Measurements from ENCODE around the gene FCAR. TPM values are rescaled to one million over a fixed set of nuclear protein-coding genes. Genes with fewer than 3 reads are reported as not detected.

FCAR gene
- polyA plus RNA-seq, 1 of the 3 experiments (the other 2 are of a cell fraction) = not detected

DNA sequence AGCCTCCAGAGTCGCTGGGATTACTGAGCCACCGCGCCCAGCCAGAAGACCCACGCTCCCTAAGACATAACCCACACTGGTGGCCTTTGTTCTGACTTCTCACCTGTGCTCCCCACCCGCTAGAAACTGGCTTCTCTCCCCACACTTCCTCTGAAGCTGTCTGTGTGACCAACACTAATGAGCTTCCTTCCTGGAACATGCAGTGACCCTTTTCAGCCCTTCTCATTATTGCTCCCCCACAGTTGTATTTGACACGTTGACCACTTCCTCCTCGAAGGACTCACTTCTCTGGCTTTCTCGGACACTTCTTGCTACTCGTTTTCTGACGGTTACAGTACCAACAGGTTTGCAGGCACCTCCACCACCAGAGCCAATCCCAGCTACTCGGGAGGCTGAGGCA is 42.8 kb downstream of the FCAR start:
- Histone ChIP-seq H4K20me1 (ENCODE audit: insufficient read depth) (no peaks in the 10 kb centered on the region), H3K9ac (no peak overlapping the region), H3K4me3 (ENCODE audit: low read depth in 2 of 2, low read length in 1 of 2) (no peak overlapping the region), H3K9me3 (no peaks in the 10 kb centered on the region), H3K36me3 (replicated peaks in 1 of 2; ENCODE audit: control insufficient read depth in 1 of 2, insufficient read depth in 2 of 2, low read length in 1 of 2) (no peaks in the 10 kb centered on the region), H3F3A (replicated peaks; ENCODE audit: insufficient read depth) (no peaks in the 10 kb centered on the region), H2AFZ (ENCODE audit: low read depth) (no peak overlapping the region), H3K27ac (ENCODE audit: low read depth in 2 of 2, low read length in 1 of 2) (no peak overlapping the region), H3K27me3 (ENCODE audit: insufficient read depth) (peaks cover 77% of the 10 kb centered on the region), H3K9me2 (no peaks in the 10 kb centered on the region), H3K4me2 (no peak overlapping the region), H3K79me2 (ENCODE audit: insufficient read depth) (no peaks in the 10 kb centered on the region), H3K4me1 (ENCODE audit: control insufficient read depth in 1 of 2, insufficient read depth in 2 of 2, low read depth in 1 of 2, low read length in 1 of 2) (no peaks in the 10 kb centered on the region)
- WGBS (ENCODE audit: low lambda C conversion rate) = 7% methylated on average over 11 of the region's 11 CpGs
- TF ChIP-seq USF2 (IDR thresholded peaks at IDR 0.05; ENCODE audit: borderline replicate concordance, low read depth, low read length) = no peak
- TF ChIP-seq FOXM1 (IDR thresholded peaks at IDR 0.05; ENCODE audit: low read depth) = no peak
- TF ChIP-seq, protein P1, sequence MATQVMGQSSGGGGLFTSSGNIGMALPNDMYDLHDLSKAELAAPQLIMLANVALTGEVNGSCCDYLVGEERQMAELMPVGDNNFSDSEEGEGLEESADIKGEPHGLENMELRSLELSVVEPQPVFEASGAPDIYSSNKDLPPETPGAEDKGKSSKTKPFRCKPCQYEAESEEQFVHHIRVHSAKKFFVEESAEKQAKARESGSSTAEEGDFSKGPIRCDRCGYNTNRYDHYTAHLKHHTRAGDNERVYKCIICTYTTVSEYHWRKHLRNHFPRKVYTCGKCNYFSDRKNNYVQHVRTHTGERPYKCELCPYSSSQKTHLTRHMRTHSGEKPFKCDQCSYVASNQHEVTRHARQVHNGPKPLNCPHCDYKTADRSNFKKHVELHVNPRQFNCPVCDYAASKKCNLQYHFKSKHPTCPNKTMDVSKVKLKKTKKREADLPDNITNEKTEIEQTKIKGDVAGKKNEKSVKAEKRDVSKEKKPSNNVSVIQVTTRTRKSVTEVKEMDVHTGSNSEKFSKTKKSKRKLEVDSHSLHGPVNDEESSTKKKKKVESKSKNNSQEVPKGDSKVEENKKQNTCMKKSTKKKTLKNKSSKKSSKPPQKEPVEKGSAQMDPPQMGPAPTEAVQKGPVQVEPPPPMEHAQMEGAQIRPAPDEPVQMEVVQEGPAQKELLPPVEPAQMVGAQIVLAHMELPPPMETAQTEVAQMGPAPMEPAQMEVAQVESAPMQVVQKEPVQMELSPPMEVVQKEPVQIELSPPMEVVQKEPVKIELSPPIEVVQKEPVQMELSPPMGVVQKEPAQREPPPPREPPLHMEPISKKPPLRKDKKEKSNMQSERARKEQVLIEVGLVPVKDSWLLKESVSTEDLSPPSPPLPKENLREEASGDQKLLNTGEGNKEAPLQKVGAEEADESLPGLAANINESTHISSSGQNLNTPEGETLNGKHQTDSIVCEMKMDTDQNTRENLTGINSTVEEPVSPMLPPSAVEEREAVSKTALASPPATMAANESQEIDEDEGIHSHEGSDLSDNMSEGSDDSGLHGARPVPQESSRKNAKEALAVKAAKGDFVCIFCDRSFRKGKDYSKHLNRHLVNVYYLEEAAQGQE (IDR thresholded peaks at IDR 0.05; ENCODE audit: low read depth, low read length) = no peak
- TF ChIP-seq GATA2 (CRISPR knock-in tag; IDR thresholded peaks at IDR 0.05) = no peak
- DNase-seq = no peak
- CTCF ChIA-PET = interaction anchor here (0.8 kb wide), 1 partner anchor 18 kb away, joined by 3 read pairs; no protein-coding TSS in a partner anchor
- POLR2A ChIA-PET = no interaction called here

DNA sequence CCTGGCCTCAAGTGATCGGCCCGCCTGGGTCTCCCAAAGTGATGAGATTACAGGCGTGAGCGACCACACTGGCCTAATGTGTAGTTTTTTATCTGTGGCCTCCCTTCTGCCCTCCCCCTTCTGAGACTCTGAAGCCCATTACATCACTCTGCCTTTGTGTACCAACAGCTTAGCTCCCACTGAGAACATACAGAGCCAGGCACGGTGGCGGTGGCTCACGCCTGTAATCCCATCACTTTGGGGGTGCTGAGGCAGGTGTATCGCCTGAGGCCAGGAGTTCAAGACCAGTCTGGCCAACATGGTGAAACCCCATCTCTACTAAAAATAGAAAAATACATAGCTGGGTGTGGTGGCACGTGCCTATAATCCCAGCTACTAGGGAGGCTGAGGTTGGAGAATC is 44.5 kb downstream of the FCAR start:
- no peak overlapping the region for H2AFZ ChIP-seq (ENCODE audit: low read depth)
- 18% methylated on average over 9 of the region's 9 CpGs for WGBS (ENCODE audit: low lambda C conversion rate)
- no peaks in the 10 kb centered on the region for H3K36me3 ChIP-seq (replicated peaks in 1 of 2; ENCODE audit: control insufficient read depth in 1 of 2, insufficient read depth in 2 of 2, low read length in 1 of 2)
- H3K79me2 ChIP-seq (ENCODE audit: insufficient read depth) = no peaks in the 10 kb centered on the region
- no peaks in the 10 kb centered on the region for H3K9me3 ChIP-seq
- no peak for DNase-seq
- ChIA-PET POLR2A (no interaction called here), CTCF (interaction anchor here (0.6 to 0.8 kb wide), 3 partner anchors 11 to 1146 kb away, joined by 3 read pairs; no protein-coding TSS in a partner anchor)
- no peaks in the 10 kb centered on the region for H3K9me2 ChIP-seq
- H4K20me1 ChIP-seq (ENCODE audit: insufficient read depth) = no peaks in the 10 kb centered on the region
- no peak overlapping the region for H3K4me3 ChIP-seq (ENCODE audit: low read depth in 2 of 2, low read length in 1 of 2)
- no peak overlapping the region for H3K27ac ChIP-seq (ENCODE audit: low read depth in 2 of 2, low read length in 1 of 2)
- TF ChIP-seq RFX5 (IDR thresholded peaks at IDR 0.05; ENCODE audit: low read length) (no peak), EZH2phosphoT487 (IDR thresholded peaks at IDR 0.05; ENCODE audit: borderline replicate concordance, low read depth) (no peak), USF2 (IDR thresholded peaks at IDR 0.05; ENCODE audit: borderline replicate concordance, low read depth, low read length) (no peak), POLR2AphosphoS5 (IDR thresholded peaks at IDR 0.05; ENCODE audit: low read depth, low read length) (no peak), CHD2 (IDR thresholded peaks at IDR 0.05; ENCODE audit: low read length, partially characterized antibody) (no peak), GATA2 (CRISPR knock-in tag; IDR thresholded peaks at IDR 0.05) (no peak), NFIC (IDR thresholded peaks at IDR 0.05; ENCODE audit: borderline replicate concordance) (no peak), PBX3 (IDR thresholded peaks at IDR 0.05) (no peak), SMC3 (IDR thresholded peaks at IDR 0.05; ENCODE audit: low read depth, low read length) (no peak), FOXJ3 (CRISPR knock-in tag; IDR thresholded peaks at IDR 0.05) (no peak), SIN3A (IDR thresholded peaks at IDR 0.05; ENCODE audit: borderline replicate concordance, low read depth, low read length) (no peak), FOXM1 (IDR thresholded peaks at IDR 0.05; ENCODE audit: low read depth) (no peak), RCOR1 (IDR thresholded peaks at IDR 0.05; ENCODE audit: low read length) (no peak), ELF1 (IDR thresholded peaks at IDR 0.05) (no peak), EP300 (IDR thresholded peaks at IDR 0.05; ENCODE audit: borderline replicate concordance in 1 of 2, low read depth in 1 of 2, low read length in 1 of 2) (no peak), RXRA (IDR thresholded peaks at IDR 0.05; ENCODE audit: borderline replicate concordance, low read depth) (no peak)
- TF ChIP-seq, protein P2, sequence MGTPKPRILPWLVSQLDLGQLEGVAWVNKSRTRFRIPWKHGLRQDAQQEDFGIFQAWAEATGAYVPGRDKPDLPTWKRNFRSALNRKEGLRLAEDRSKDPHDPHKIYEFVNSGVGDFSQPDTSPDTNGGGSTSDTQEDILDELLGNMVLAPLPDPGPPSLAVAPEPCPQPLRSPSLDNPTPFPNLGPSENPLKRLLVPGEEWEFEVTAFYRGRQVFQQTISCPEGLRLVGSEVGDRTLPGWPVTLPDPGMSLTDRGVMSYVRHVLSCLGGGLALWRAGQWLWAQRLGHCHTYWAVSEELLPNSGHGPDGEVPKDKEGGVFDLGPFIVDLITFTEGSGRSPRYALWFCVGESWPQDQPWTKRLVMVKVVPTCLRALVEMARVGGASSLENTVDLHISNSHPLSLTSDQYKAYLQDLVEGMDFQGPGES (IDR thresholded peaks at IDR 0.05; ENCODE audit: low read depth, low read length) = no peak
- H3K9ac ChIP-seq = no peak overlapping the region
- no peaks in the 10 kb centered on the region for H3F3A ChIP-seq (replicated peaks; ENCODE audit: insufficient read depth)
- peaks cover 78% of the 10 kb centered on the region for H3K27me3 ChIP-seq (ENCODE audit: insufficient read depth)
- H3K4me2 ChIP-seq = no peak overlapping the region
- no peaks in the 10 kb centered on the region for H3K4me1 ChIP-seq (ENCODE audit: control insufficient read depth in 1 of 2, insufficient read depth in 2 of 2, low read depth in 1 of 2, low read length in 1 of 2)
